Tibial nerve (tissue), 4 donors: ENCODE data around the gene CSNK1G1.

Source experiments
- EP300 ChIP-seq, 2 donors: sonication (generic); formaldehyde crosslinking; IDR thresholded peaks; one replicate each; pipeline ENCODE4 v1.6.1; 2017; ENCODE audit warnings: antibody characterized with exemption in 2 of 2, mild to moderate bottlenecking in 1 of 2
- TF ChIP-seq, protein P1 (sequence below), 5 experiments: fragments of 200-600 bp in 3 of 5; fragments of 450-650 bp in 2 of 5; sonication (generic) in 3 of 5; IDR thresholded peaks; one replicate each; pipeline ENCODE4 v1.5.1; 2016 to 2019; ENCODE audit warnings: antibody characterized with exemption in 5 of 5, mild to moderate bottlenecking in 3 of 5, moderate library complexity in 2 of 5

DNA sequence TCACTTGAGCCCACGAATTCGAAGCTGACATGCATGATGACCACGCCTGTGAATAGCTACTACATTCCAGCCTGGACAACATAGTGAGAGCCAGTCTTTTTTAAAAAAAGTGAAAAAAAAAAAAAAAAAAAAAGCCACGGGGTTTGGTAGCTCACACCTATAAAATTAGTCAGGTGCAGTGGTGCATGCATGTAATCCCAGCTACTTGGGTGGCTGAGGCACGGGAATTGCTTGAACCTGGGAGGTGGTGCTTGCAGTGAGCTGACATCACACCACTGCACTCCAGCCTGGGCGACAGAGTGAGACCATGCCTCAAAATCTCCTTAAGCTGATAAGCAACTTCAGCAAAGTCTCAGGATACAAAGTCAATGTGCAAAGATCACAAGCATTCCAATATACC, 44.4 kb downstream of the CSNK1G1 start:
- TF ChIP-seq, protein P1, sequence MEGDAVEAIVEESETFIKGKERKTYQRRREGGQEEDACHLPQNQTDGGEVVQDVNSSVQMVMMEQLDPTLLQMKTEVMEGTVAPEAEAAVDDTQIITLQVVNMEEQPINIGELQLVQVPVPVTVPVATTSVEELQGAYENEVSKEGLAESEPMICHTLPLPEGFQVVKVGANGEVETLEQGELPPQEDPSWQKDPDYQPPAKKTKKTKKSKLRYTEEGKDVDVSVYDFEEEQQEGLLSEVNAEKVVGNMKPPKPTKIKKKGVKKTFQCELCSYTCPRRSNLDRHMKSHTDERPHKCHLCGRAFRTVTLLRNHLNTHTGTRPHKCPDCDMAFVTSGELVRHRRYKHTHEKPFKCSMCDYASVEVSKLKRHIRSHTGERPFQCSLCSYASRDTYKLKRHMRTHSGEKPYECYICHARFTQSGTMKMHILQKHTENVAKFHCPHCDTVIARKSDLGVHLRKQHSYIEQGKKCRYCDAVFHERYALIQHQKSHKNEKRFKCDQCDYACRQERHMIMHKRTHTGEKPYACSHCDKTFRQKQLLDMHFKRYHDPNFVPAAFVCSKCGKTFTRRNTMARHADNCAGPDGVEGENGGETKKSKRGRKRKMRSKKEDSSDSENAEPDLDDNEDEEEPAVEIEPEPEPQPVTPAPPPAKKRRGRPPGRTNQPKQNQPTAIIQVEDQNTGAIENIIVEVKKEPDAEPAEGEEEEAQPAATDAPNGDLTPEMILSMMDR (IDR thresholded peaks at IDR 0.05): no peak
- no peak for TF ChIP-seq EP300 (IDR thresholded peaks at IDR 0.05)
